ENCODE measurements around the gene HSBP1L1. TPM values are rescaled to one million over a fixed set of nuclear protein-coding genes. Genes with fewer than 3 reads are reported as not detected.

The HSBP1L1 gene
- total and polyA plus RNA-seq, 2 donors (not counting 3 experiments of a cell fraction or from before 2014, with no cell fraction given) = 5.2 to 7.1 TPM

- no peaks in the 10 kb centered on the region for H3K9me1 ChIP-seq (replicated peaks; ENCODE audit: control insufficient read depth, extremely low read depth, insufficient read depth, low read length)
- peaks cover 13% of the 10 kb centered on the region for H3K4me1 ChIP-seq (ENCODE audit: control insufficient read depth, extremely low read depth, insufficient read depth, low read length)
- ChIA-PET POLR2A (no interaction called here), CTCF (interaction anchor here (1.5 to 2.7 kb wide), 2 partner anchors 23 to 47 kb away, joined by 5 to 24 read pairs; partner anchors contain the start of genes HSBP1L1 and RBFA)
- no peak for TF ChIP-seq POLR2A (IDR thresholded peaks at IDR 0.05; ENCODE audit: low read depth, low read length)
- TF ChIP-seq FOS (IDR thresholded peaks at IDR 0.05; ENCODE audit: borderline replicate concordance, insufficient read depth, low read length) = peak; percentile 19
- no peaks in the 10 kb centered on the region for H4K20me1 ChIP-seq (replicated peaks; ENCODE audit: control insufficient read depth, extremely low read depth, insufficient read depth, low read length)
- intact Hi-C loops (cut with micrococcal nuclease) (loop anchor here (5.0 kb wide), 1 partner anchor 610 kb away; no protein-coding TSS in a partner anchor), dilution Hi-C loops (cut with MboI; ENCODE audit: extremely low pct_ligation_motif_present, low sequenced_read_pairs) (no loop called here)
- no peaks in the 10 kb centered on the region for H3K27me3 ChIP-seq (ENCODE audit: control insufficient read depth in 2 of 2, insufficient read depth in 2 of 2, low read length in 2 of 2)
- H3K27ac ChIP-seq (ENCODE audit: insufficient read depth, low read depth, low read length) = peak overlapping the region; percentile 11
- BruUV-seq (replicated peaks) = TSS peak; percentile 52
- DNase-seq (ENCODE audit: low read depth, low spot score) = no peak
- peak overlapping the region; percentile 69 to 96 (median 96) for H3K4me3 ChIP-seq (replicated peaks in 1 of 3; ENCODE audit: insufficient read depth in 1 of 3, low read depth in 1 of 3, low read length in 3 of 3)
- H3K4me2 ChIP-seq (ENCODE audit: insufficient read depth, low read length) = peak overlapping the region; percentile 97
- no peak overlapping the region for H2AFZ ChIP-seq (ENCODE audit: low read depth, low read length)
- H3K9ac ChIP-seq (replicated peaks; ENCODE audit: extremely low read depth, insufficient read depth, low read length) = peak overlapping the region; percentile 75
- H3K36me3 ChIP-seq (ENCODE audit: control insufficient read depth in 2 of 2, extremely low read depth in 1 of 2, insufficient read depth in 2 of 2, low read length in 2 of 2) = peaks cover 2 to 4% of the 10 kb centered on the region in 2 experiments
- peaks cover 57% of the 10 kb centered on the region for H3K79me2 ChIP-seq (ENCODE audit: control insufficient read depth, insufficient read depth, low read length)
- no peaks in the 10 kb centered on the region for H3K9me3 ChIP-seq (replicated peaks; ENCODE audit: control insufficient read depth, insufficient read depth, low read length)
- FAIRE-seq = peak; percentile 49
Observed at GRCh38 chr18:79987566-79987965, 23.1 kb downstream of the HSBP1L1 start.

- no TSS peak for BruUV-seq (replicated peaks)
- DNase-seq (ENCODE audit: low read depth, low spot score) (no peak), FAIRE-seq (no peak)
- H3K9me1 ChIP-seq (replicated peaks; ENCODE audit: control insufficient read depth, extremely low read depth, insufficient read depth, low read length) = no peaks in the 10 kb centered on the region
- H3K36me3 ChIP-seq (ENCODE audit: control insufficient read depth in 2 of 2, extremely low read depth in 1 of 2, insufficient read depth in 2 of 2, low read length in 2 of 2) = peaks cover 2 to 4% of the 10 kb centered on the region in 2 experiments
- no peaks in the 10 kb centered on the region for H3K27me3 ChIP-seq (ENCODE audit: control insufficient read depth in 2 of 2, insufficient read depth in 2 of 2, low read length in 2 of 2)
- H3K9me3 ChIP-seq (replicated peaks; ENCODE audit: control insufficient read depth, insufficient read depth, low read length) = no peaks in the 10 kb centered on the region
- ChIA-PET CTCF (interaction anchor here (2.7 kb wide), 1 partner anchor 46 kb away, joined by 24 read pairs; the partner anchor contains the start of gene RBFA), POLR2A (no interaction called here)
- peak overlapping the region; percentile 69 to 96 (median 96) for H3K4me3 ChIP-seq (replicated peaks in 1 of 3; ENCODE audit: insufficient read depth in 1 of 3, low read depth in 1 of 3, low read length in 3 of 3)
- peak overlapping the region; percentile 75 for H3K9ac ChIP-seq (replicated peaks; ENCODE audit: extremely low read depth, insufficient read depth, low read length)
- H3K27ac ChIP-seq (ENCODE audit: insufficient read depth, low read depth, low read length) = peak overlapping the region; percentile 11
- H2AFZ ChIP-seq (ENCODE audit: low read depth, low read length) = peak overlapping the region; percentile 62
- dilution Hi-C loops (cut with MboI; ENCODE audit: extremely low pct_ligation_motif_present, low sequenced_read_pairs) = no loop called here
- intact Hi-C loops (cut with micrococcal nuclease) = loop anchor here (1.0 to 5.0 kb wide), 6 partner anchors 23 to 611 kb away; partner anchors contain the start of genes ADNP2, CTDP1, RBFA and SLC66A2
- TF ChIP-seq MAX (IDR thresholded peaks at IDR 0.05; ENCODE audit: insufficient read depth, insufficient read length) (no peak), JUN (IDR thresholded peaks at IDR 0.05; ENCODE audit: borderline replicate concordance, insufficient read depth, insufficient read length, low read depth) (no peak), CTCF (IDR thresholded peaks at IDR 0.05; ENCODE audit: extremely low read depth in 1 of 2, insufficient read depth in 1 of 2, low read depth in 1 of 2, low read length in 2 of 2) (peak in 1 of 2 donors; percentile 45), EZH2 (IDR thresholded peaks at IDR 0.05; ENCODE audit: borderline replicate concordance, low read depth, low read length, severe bottlenecking) (no peak), POLR2AphosphoS5 (IDR thresholded peaks at IDR 0.05; ENCODE audit: insufficient read depth, low read depth, low read length) (no peak)
- H3K4me1 ChIP-seq (ENCODE audit: control insufficient read depth, extremely low read depth, insufficient read depth, low read length) = peaks cover 13% of the 10 kb centered on the region
- no peaks in the 10 kb centered on the region for H4K20me1 ChIP-seq (replicated peaks; ENCODE audit: control insufficient read depth, extremely low read depth, insufficient read depth, low read length)
- H3K4me2 ChIP-seq (ENCODE audit: insufficient read depth, low read length) = peak overlapping the region; percentile 97
- peaks cover 52% of the 10 kb centered on the region for H3K79me2 ChIP-seq (ENCODE audit: control insufficient read depth, insufficient read depth, low read length)
Observed at GRCh38 chr18:79988071-79988450, 23.6 kb downstream of the HSBP1L1 start.
